ENCODE results near the gene ASB2.

The ASB2 gene
- 2.0 to 6.8 reads per million in 2 donors for total RNA-seq

- DNase-seq = no peak
Measured at GRCh38 chr14:93976477-93977057, at the start of gene ASB2. TSS of gene ASB2 (minus strand) at chr14:93976570. CDS start at chr14:93964539, 12,031 bp downstream.

GRCh38 chr14:94025720-94026119 is 49.4 kb upstream of the ASB2 start:
- no peak for DNase-seq

GRCh38 chr14:94024549-94024948 is 48.2 kb upstream of the ASB2 start:
- DNase-seq = no peak

GRCh38 chr14:94022532-94023411 is 46.4 kb upstream of the ASB2 start:
- DNase-seq = no peak

GRCh38 chr14:94021416-94022157 is 45.2 kb upstream of the ASB2 start:
- DNase-seq = no peak

GRCh38 chr14:94021001-94021400 is 44.6 kb upstream of the ASB2 start:
- no peak for DNase-seq

GRCh38 chr14:94020267-94020666 is 43.9 kb upstream of the ASB2 start:
- no peak for DNase-seq

GRCh38 chr14:94019329-94019728 is 43.0 kb upstream of the ASB2 start:
- no peak for DNase-seq

GRCh38 chr14:94018308-94018707 is 41.9 kb upstream of the ASB2 start:
- DNase-seq = no peak

- no peak for DNase-seq
Measured at GRCh38 chr14:94016446-94016976, 40.1 kb upstream of the ASB2 start.

GRCh38 chr14:94015223-94015622 is 38.9 kb upstream of the ASB2 start:
- DNase-seq = no peak

- DNase-seq = no peak
Measured at GRCh38 chr14:94014382-94014781, 38.0 kb upstream of the ASB2 start.

GRCh38 chr14:94011795-94012194 is 35.4 kb upstream of the ASB2 start:
- DNase-seq = no peak

GRCh38 chr14:94010625-94011024 is 34.3 kb upstream of the ASB2 start:
- DNase-seq = no peak

GRCh38 chr14:94009767-94010166 is 33.4 kb upstream of the ASB2 start:
- no peak for DNase-seq

- no peak for DNase-seq
Measured at GRCh38 chr14:94008234-94008633, 31.9 kb upstream of the ASB2 start.

GRCh38 chr14:94005324-94006073 is 29.1 kb upstream of the ASB2 start:
- no peak for DNase-seq

- DNase-seq = no peak
Measured at GRCh38 chr14:94004015-94004414, 27.6 kb upstream of the ASB2 start.

GRCh38 chr14:94003397-94003796 is 27.0 kb upstream of the ASB2 start:
- DNase-seq = no peak

GRCh38 chr14:94001501-94002396 is 25.4 kb upstream of the ASB2 start:
- no peak for DNase-seq

- no peak for DNase-seq
Measured at GRCh38 chr14:94001016-94001415, 24.6 kb upstream of the ASB2 start.

GRCh38 chr14:94000267-94000666 is 23.9 kb upstream of the ASB2 start:
- DNase-seq = no peak
